ENCODE results near the gene EBPL.

The EBPL gene

GRCh38 chr13:49632156-49632555, 59.1 kb downstream of the EBPL start:
- Histone ChIP-seq H3K27ac (no peak overlapping the region), H3K4me3 (IDR thresholded peaks at IDR 0.05; ENCODE audit: insufficient read depth, low read depth, low read length) (no peak overlapping the region), H2AFZ (ENCODE audit: low read depth) (no peak overlapping the region), H3K36me3 (ENCODE audit: insufficient read depth) (no peaks in the 10 kb centered on the region), H3K9ac (no peak overlapping the region), H3K4me2 (no peak overlapping the region), H3K27me3 (ENCODE audit: insufficient read depth, low read depth) (no peaks in the 10 kb centered on the region), H3K4me1 (ENCODE audit: low read depth, poor library complexity, severe bottlenecking) (no peaks in the 10 kb centered on the region), H3K79me2 (ENCODE audit: insufficient read depth, low read depth) (no peaks in the 10 kb centered on the region), H4K20me1 (ENCODE audit: insufficient read depth) (no peaks in the 10 kb centered on the region)
- TF ChIP-seq, protein P1, sequence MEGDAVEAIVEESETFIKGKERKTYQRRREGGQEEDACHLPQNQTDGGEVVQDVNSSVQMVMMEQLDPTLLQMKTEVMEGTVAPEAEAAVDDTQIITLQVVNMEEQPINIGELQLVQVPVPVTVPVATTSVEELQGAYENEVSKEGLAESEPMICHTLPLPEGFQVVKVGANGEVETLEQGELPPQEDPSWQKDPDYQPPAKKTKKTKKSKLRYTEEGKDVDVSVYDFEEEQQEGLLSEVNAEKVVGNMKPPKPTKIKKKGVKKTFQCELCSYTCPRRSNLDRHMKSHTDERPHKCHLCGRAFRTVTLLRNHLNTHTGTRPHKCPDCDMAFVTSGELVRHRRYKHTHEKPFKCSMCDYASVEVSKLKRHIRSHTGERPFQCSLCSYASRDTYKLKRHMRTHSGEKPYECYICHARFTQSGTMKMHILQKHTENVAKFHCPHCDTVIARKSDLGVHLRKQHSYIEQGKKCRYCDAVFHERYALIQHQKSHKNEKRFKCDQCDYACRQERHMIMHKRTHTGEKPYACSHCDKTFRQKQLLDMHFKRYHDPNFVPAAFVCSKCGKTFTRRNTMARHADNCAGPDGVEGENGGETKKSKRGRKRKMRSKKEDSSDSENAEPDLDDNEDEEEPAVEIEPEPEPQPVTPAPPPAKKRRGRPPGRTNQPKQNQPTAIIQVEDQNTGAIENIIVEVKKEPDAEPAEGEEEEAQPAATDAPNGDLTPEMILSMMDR (conservative IDR thresholded peaks at IDR 0.05; ENCODE audit: low read depth, low read length): no peak

DNA sequence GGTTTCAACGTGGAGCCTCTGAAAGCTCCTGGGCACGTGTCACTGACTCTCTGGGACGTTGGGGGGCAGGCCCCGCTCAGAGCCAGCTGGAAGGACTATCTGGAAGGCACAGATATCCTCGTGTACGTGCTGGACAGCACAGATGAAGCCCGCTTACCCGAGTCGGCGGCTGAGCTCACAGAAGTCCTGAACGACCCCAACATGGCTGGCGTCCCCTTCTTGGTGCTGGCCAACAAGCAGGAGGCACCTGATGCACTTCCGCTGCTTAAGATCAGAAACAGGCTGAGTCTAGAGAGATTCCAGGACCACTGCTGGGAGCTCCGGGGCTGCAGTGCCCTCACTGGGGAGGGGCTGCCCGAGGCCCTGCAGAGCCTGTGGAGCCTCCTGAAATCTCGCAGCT, 60.7 kb downstream of the EBPL start:
- Histone ChIP-seq H3K4me1 (ENCODE audit: low read depth, poor library complexity, severe bottlenecking) (no peaks in the 10 kb centered on the region), H4K20me1 (ENCODE audit: insufficient read depth) (no peaks in the 10 kb centered on the region), H3K79me2 (ENCODE audit: insufficient read depth, low read depth) (no peaks in the 10 kb centered on the region), H3K4me3 (IDR thresholded peaks at IDR 0.05; ENCODE audit: insufficient read depth, low read depth, low read length) (no peak overlapping the region), H3K9ac (no peak overlapping the region), H2AFZ (ENCODE audit: low read depth) (no peak overlapping the region), H3K4me2 (no peak overlapping the region), H3K36me3 (ENCODE audit: insufficient read depth) (no peaks in the 10 kb centered on the region), H3K27ac (no peak overlapping the region), H3K27me3 (ENCODE audit: insufficient read depth, low read depth) (no peaks in the 10 kb centered on the region)
- TF ChIP-seq, protein P1 (conservative IDR thresholded peaks at IDR 0.05; ENCODE audit: low read depth, low read length): no peak

- no peak overlapping the region for H2AFZ ChIP-seq (ENCODE audit: low read depth)
- no peaks in the 10 kb centered on the region for H3K79me2 ChIP-seq (ENCODE audit: insufficient read depth, low read depth)
- H3K36me3 ChIP-seq (ENCODE audit: insufficient read depth): no peaks in the 10 kb centered on the region
- H3K27me3 ChIP-seq (ENCODE audit: insufficient read depth, low read depth): no peaks in the 10 kb centered on the region
- no peak overlapping the region for H3K9ac ChIP-seq
- H3K27ac ChIP-seq: no peak overlapping the region
- no peak overlapping the region for H3K4me2 ChIP-seq
- TF ChIP-seq, protein P1 (conservative IDR thresholded peaks at IDR 0.05; ENCODE audit: low read depth, low read length): no peak
- H3K4me1 ChIP-seq (ENCODE audit: low read depth, poor library complexity, severe bottlenecking): no peaks in the 10 kb centered on the region
- H4K20me1 ChIP-seq (ENCODE audit: insufficient read depth): no peaks in the 10 kb centered on the region
- H3K4me3 ChIP-seq (IDR thresholded peaks at IDR 0.05; ENCODE audit: insufficient read depth, low read depth, low read length): no peak overlapping the region
These were observed 61.3 kb downstream of the EBPL start for GRCh38 chr13:49629947-49630346.

DNA sequence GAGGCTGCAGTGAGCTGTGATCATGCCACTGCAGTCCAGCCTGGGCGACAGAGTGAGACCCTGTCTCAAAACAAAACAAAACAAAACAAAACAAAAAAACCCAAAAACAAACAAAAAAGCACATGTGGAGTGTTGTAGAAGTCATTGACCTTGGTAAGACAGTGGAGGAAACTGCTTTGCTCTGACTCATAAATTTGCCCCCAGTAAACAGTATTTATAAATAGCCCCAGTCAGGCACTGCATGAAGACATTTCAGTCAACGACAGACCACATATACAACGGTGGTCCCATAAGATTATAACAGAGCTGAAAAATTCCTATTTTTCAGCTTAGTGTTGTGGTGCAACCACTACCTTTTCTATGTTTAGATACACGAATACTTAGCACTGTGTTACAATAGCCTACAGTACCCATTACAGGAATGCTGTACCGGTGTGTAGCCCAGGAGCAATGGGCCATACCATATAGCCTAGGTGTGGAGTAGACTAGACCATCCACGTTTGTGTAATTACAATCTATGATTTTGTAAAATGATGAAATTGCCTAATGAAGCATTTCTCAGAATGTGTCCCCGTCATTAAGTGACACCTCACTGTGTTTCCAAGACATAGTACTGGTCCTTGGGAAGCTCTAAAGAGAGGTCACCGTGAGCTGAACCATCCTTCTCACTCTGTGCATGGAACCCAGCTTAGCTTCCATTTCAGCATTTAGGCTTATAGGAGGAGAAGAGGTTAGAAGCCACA, 61.9 kb downstream of the EBPL start:
- H3K4me3 ChIP-seq (IDR thresholded peaks at IDR 0.05; ENCODE audit: insufficient read depth, low read depth, low read length): no peak overlapping the region
- no peak overlapping the region for H3K4me2 ChIP-seq
- no peak overlapping the region for H2AFZ ChIP-seq (ENCODE audit: low read depth)
- H3K9ac ChIP-seq: no peak overlapping the region
- no peaks in the 10 kb centered on the region for H3K27me3 ChIP-seq (ENCODE audit: insufficient read depth, low read depth)
- H3K4me1 ChIP-seq (ENCODE audit: low read depth, poor library complexity, severe bottlenecking): no peaks in the 10 kb centered on the region
- H3K36me3 ChIP-seq (ENCODE audit: insufficient read depth): no peaks in the 10 kb centered on the region
- TF ChIP-seq, protein P1 (conservative IDR thresholded peaks at IDR 0.05; ENCODE audit: low read depth, low read length): no peak
- H3K79me2 ChIP-seq (ENCODE audit: insufficient read depth, low read depth): no peaks in the 10 kb centered on the region
- no peak overlapping the region for H3K27ac ChIP-seq
- no peaks in the 10 kb centered on the region for H4K20me1 ChIP-seq (ENCODE audit: insufficient read depth)
